IPS-NIHi7 (cell line): ENCODE results near the gene DHRS13.
A peak's percentile ranks its signal among the peaks of the same experiment; 100 is the strongest.

Source experiments
- DNase-seq: peaks from one replicate; pipeline ENCODE4 v3.0.0; 2012; ENCODE audit warnings: mixed read lengths; ENCODE audit errors: extremely low spot score

Gene DHRS13

GRCh38 chr17:28902819-28903545 lies at the start of gene DHRS13:
Gene DHRS13, minus strand, starts transcription at chr17:28903079. Its CDS starts 135 bp downstream, at chr17:28902944.
- DNase-seq: peak; percentile 95

GRCh38 chr17:28951991-28952975 lies 49.4 kb upstream of the DHRS13 start:
- DNase-seq: peak; percentile 92

GRCh38 chr17:28951428-28951990 lies 48.6 kb upstream of the DHRS13 start, which contains the start of gene PHF12:
Gene PHF12, minus strand, starts transcription at chr17:28951518. Its CDS starts 558 bp downstream, at chr17:28950960.
- peak; percentile 95 for DNase-seq

- no peak for DNase-seq
Measured at GRCh38 chr17:28950752-28951427, 48.0 kb upstream of the DHRS13 start.

GRCh38 chr17:28950017-28950751 lies 47.3 kb upstream of the DHRS13 start:
- DNase-seq: peak; percentile 35

- DNase-seq: peak; percentile 27
Measured at GRCh38 chr17:28949185-28950016, 46.5 kb upstream of the DHRS13 start.

- DNase-seq: peak; percentile 56
Measured at GRCh38 chr17:28948873-28949184, 46.0 kb upstream of the DHRS13 start.

GRCh38 chr17:28948342-28948741 lies 45.5 kb upstream of the DHRS13 start:
- no peak for DNase-seq

- DNase-seq: no peak
Measured at GRCh38 chr17:28947639-28948038, 44.8 kb upstream of the DHRS13 start.

- DNase-seq: no peak
Measured at GRCh38 chr17:28946239-28946638, 43.4 kb upstream of the DHRS13 start.

GRCh38 chr17:28944862-28945741 lies 42.2 kb upstream of the DHRS13 start:
- no peak for DNase-seq

- no peak for DNase-seq
Measured at GRCh38 chr17:28944343-28944742, 41.5 kb upstream of the DHRS13 start.

GRCh38 chr17:28942925-28943324 lies 40.0 kb upstream of the DHRS13 start:
- no peak for DNase-seq

- DNase-seq: no peak
Measured at GRCh38 chr17:28941251-28941650, 38.4 kb upstream of the DHRS13 start.

- no peak for DNase-seq
Measured at GRCh38 chr17:28940675-28941074, 37.8 kb upstream of the DHRS13 start.

GRCh38 chr17:28940142-28940541 lies 37.3 kb upstream of the DHRS13 start:
- DNase-seq: no peak

GRCh38 chr17:28938552-28938951 lies 35.7 kb upstream of the DHRS13 start:
- no peak for DNase-seq

- no peak for DNase-seq
Measured at GRCh38 chr17:28937044-28937729, 34.3 kb upstream of the DHRS13 start.
